Keratinocyte (primary cell): Measurements from ENCODE around the gene ATP13A1.

ENCODE experiments used
- EZH2 ChIP-seq: IDR thresholded peaks from one replicate; pipeline ENCODE4 v1.6.1; 2012; ENCODE audit warnings: inconsistent platforms, mild to moderate bottlenecking, low read length, moderate library complexity
- TF ChIP-seq, protein P1 (sequence below), 3 experiments: IDR thresholded peaks in 1 of 3; conservative IDR thresholded peaks in 1 of 3; optimal IDR thresholded peaks in 1 of 3; 2 replicates in 2 of 3; 3 replicates in 1 of 3; pipeline versions ENCODE3 to v1.5.1; 2011; ENCODE audit warnings: low read length in 3 of 3, mild to moderate bottlenecking in 3 of 3, moderate library complexity in 2 of 3, control low read depth in 1 of 3, inconsistent platforms in 1 of 3; ENCODE audit not compliant: insufficient read depth in 2 of 3; ENCODE audit errors: extremely low read depth in 1 of 3

DNA sequence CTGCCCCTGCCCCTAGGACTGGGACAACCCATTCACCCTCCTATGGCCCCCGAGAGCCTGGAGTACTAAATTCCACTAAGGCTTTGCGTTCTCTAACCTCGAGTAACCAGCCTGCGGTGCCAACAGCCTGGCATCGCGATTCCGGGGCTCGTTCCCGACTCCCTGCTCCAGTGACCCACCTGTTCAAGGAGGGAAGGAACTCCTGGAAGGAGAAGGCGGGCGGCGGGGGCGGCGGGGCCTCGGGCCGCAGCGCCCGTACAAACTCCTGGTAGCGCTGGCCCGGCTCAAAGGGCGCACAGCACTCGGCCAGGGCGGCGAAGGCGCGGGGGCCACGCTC is 26.3 kb downstream of the ATP13A1 start:
- TF ChIP-seq, protein P1, sequence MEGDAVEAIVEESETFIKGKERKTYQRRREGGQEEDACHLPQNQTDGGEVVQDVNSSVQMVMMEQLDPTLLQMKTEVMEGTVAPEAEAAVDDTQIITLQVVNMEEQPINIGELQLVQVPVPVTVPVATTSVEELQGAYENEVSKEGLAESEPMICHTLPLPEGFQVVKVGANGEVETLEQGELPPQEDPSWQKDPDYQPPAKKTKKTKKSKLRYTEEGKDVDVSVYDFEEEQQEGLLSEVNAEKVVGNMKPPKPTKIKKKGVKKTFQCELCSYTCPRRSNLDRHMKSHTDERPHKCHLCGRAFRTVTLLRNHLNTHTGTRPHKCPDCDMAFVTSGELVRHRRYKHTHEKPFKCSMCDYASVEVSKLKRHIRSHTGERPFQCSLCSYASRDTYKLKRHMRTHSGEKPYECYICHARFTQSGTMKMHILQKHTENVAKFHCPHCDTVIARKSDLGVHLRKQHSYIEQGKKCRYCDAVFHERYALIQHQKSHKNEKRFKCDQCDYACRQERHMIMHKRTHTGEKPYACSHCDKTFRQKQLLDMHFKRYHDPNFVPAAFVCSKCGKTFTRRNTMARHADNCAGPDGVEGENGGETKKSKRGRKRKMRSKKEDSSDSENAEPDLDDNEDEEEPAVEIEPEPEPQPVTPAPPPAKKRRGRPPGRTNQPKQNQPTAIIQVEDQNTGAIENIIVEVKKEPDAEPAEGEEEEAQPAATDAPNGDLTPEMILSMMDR (optimal IDR thresholded peaks at IDR 0.05 in 1 of 3, IDR thresholded peaks at IDR 0.05 in 1 of 3, conservative IDR thresholded peaks at IDR 0.05 in 1 of 3; ENCODE audit: extremely low read depth in 1 of 3, insufficient read depth in 2 of 3, low read length in 3 of 3) = no peak
- no peak for TF ChIP-seq EZH2
